Muscle layer of colon (tissue), 2 donors: ENCODE results near the gene GABARAPL1.
"Not testable (repeated sequence)": the region's sequence is repeated elsewhere in the genome, so short reads cannot be mapped to it uniquely, and the experiment has no call there.

Experiments used
- H3K27ac ChIP-seq: one replicate; pipeline ENCODE4 v1.7.0; 2013; ENCODE audit warnings: low read depth, mild to moderate bottlenecking, low read length, moderate library complexity
- H3K27me3 ChIP-seq, 2 donors: one replicate each; pipeline ENCODE4 v1.7.0; 2013; ENCODE audit warnings: low read length in 2 of 2, mild to moderate bottlenecking in 2 of 2; ENCODE audit not compliant: insufficient read depth in 2 of 2, control insufficient read depth in 1 of 2
- H3K36me3 ChIP-seq: one replicate; pipeline ENCODE4 v1.7.0; 2013; ENCODE audit warnings: mild to moderate bottlenecking, low read length; ENCODE audit not compliant: insufficient read depth
- H3K4me1 ChIP-seq: one replicate; pipeline ENCODE4 v1.7.0; 2013; ENCODE audit warnings: mild to moderate bottlenecking, low read length; ENCODE audit not compliant: insufficient read depth
- H3K4me3 ChIP-seq, 2 donors: one replicate each; pipeline ENCODE4 v1.7.0; 2013; ENCODE audit warnings: low read length in 2 of 2, low read depth in 1 of 2, mild to moderate bottlenecking in 1 of 2, moderate library complexity in 1 of 2
- H3K9ac ChIP-seq: one replicate; pipeline ENCODE4 v1.7.0; 2013; ENCODE audit warnings: low read length
- H3K9me3 ChIP-seq: one replicate; pipeline ENCODE4 v1.7.0; 2013; ENCODE audit warnings: mild to moderate bottlenecking, low read length
- donor health status: abdominal sarcoma.
- donor health status: Adenocarcinoma of cecum.

Gene GABARAPL1

GRCh38 chr12:10218021-10218420, 5.3 kb downstream of the GABARAPL1 start:
- peaks cover 46% of the 10 kb centered on the region for H3K36me3 ChIP-seq
- H3K9me3 ChIP-seq, result no peaks in the 10 kb centered on the region
- H3K4me1 ChIP-seq, result peaks cover 15% of the 10 kb centered on the region
- no peak overlapping the region for H3K27ac ChIP-seq
- H3K4me3 ChIP-seq, result no peak overlapping the region
- no peaks in the 10 kb centered on the region for H3K27me3 ChIP-seq
- no peak overlapping the region for H3K9ac ChIP-seq

GRCh38 chr12:10220398-10221077, 7.9 kb downstream of the GABARAPL1 start:
- H3K27me3 ChIP-seq, result no peaks in the 10 kb centered on the region
- H3K27ac ChIP-seq, result no peak overlapping the region
- peaks cover 56% of the 10 kb centered on the region for H3K36me3 ChIP-seq
- H3K9ac ChIP-seq, result no peak overlapping the region
- peaks cover 7% of the 10 kb centered on the region for H3K4me1 ChIP-seq
- no peaks in the 10 kb centered on the region for H3K9me3 ChIP-seq
- no peak overlapping the region for H3K4me3 ChIP-seq

GRCh38 chr12:10221846-10222245, 9.2 kb downstream of the GABARAPL1 start:
- Histone ChIP-seq H3K27ac (no peak overlapping the region), H3K4me1 (peaks cover 6% of the 10 kb centered on the region), H3K4me3 (no peak overlapping the region)

GRCh38 chr12:10223208-10223607, 10.5 kb downstream of the GABARAPL1 start:
- H3K4me3 ChIP-seq, result no peak overlapping the region
- peaks cover 6% of the 10 kb centered on the region for H3K4me1 ChIP-seq
- H3K9ac ChIP-seq, result no peak overlapping the region
- H3K27ac ChIP-seq, result no peak overlapping the region
- no peaks in the 10 kb centered on the region for H3K9me3 ChIP-seq
- H3K27me3 ChIP-seq, result no peaks in the 10 kb centered on the region
- H3K36me3 ChIP-seq, result peaks cover 47% of the 10 kb centered on the region

More at GRCh38 chr12:10221846-10222245, 9.2 kb downstream of the GABARAPL1 start:
- no peak overlapping the region for H3K9ac ChIP-seq
- no peaks in the 10 kb centered on the region for H3K27me3 ChIP-seq
- peaks cover 56% of the 10 kb centered on the region for H3K36me3 ChIP-seq
- no peaks in the 10 kb centered on the region for H3K9me3 ChIP-seq

- H3K27ac ChIP-seq, H3K27me3 ChIP-seq, H3K9ac ChIP-seq, H3K4me1 ChIP-seq, H3K9me3 ChIP-seq, H3K4me3 ChIP-seq: not testable (repeated sequence)
- peaks cover 36% of the 10 kb centered on the region for H3K36me3 ChIP-seq
These were observed 12.7 kb downstream of the GABARAPL1 start for GRCh38 chr12:10225426-10225825.

- no peak overlapping the region for H3K4me3 ChIP-seq
These were observed 13.4 kb downstream of the GABARAPL1 start for GRCh38 chr12:10226086-10226485.

GRCh38 chr12:10226731-10227130, 14.1 kb downstream of the GABARAPL1 start:
- peaks cover 23% of the 10 kb centered on the region for H3K36me3 ChIP-seq
- H3K27ac ChIP-seq, result no peak overlapping the region

More at GRCh38 chr12:10226086-10226485, 13.4 kb downstream of the GABARAPL1 start:
- no peak overlapping the region for H3K9ac ChIP-seq
- peaks cover 29% of the 10 kb centered on the region for H3K36me3 ChIP-seq
- H3K4me1 ChIP-seq, result no peaks in the 10 kb centered on the region
- no peaks in the 10 kb centered on the region for H3K9me3 ChIP-seq
- no peaks in the 10 kb centered on the region for H3K27me3 ChIP-seq
- no peak overlapping the region for H3K27ac ChIP-seq

GRCh38 chr12:10227648-10228047, 15.0 kb downstream of the GABARAPL1 start:
- Histone ChIP-seq H3K27me3 (no peaks in the 10 kb centered on the region), H3K4me1 (no peaks in the 10 kb centered on the region), H3K9ac (no peak overlapping the region), H3K27ac (no peak overlapping the region), H3K9me3 (no peaks in the 10 kb centered on the region), H3K36me3 (peaks cover 14% of the 10 kb centered on the region), H3K4me3 (no peak overlapping the region)

More at GRCh38 chr12:10226731-10227130, 14.1 kb downstream of the GABARAPL1 start:
- no peak overlapping the region for H3K9ac ChIP-seq
- no peak overlapping the region for H3K4me3 ChIP-seq
- H3K9me3 ChIP-seq, result no peaks in the 10 kb centered on the region
- H3K4me1 ChIP-seq, result no peaks in the 10 kb centered on the region
- H3K27me3 ChIP-seq, result no peaks in the 10 kb centered on the region

- Histone ChIP-seq H3K27me3 (no peaks in the 10 kb centered on the region), H3K9me3 (no peaks in the 10 kb centered on the region), H3K9ac (no peak overlapping the region), H3K4me1 (no peaks in the 10 kb centered on the region), H3K27ac (no peak overlapping the region), H3K4me3 (no peak overlapping the region), H3K36me3 (no peaks in the 10 kb centered on the region)
These were observed 21.9 kb downstream of the GABARAPL1 start for GRCh38 chr12:10234562-10234961.

- Histone ChIP-seq H3K27ac (no peak overlapping the region), H3K4me3 (no peak overlapping the region), H3K9ac (no peak overlapping the region), H3K27me3 (no peaks in the 10 kb centered on the region), H3K4me1 (no peaks in the 10 kb centered on the region), H3K9me3 (no peaks in the 10 kb centered on the region), H3K36me3 (no peaks in the 10 kb centered on the region)
These were observed 23.3 kb downstream of the GABARAPL1 start for GRCh38 chr12:10235761-10236631.

- no peak overlapping the region for H3K9ac ChIP-seq
- H3K4me3 ChIP-seq, result no peak overlapping the region
- no peaks in the 10 kb centered on the region for H3K9me3 ChIP-seq
- H3K27me3 ChIP-seq, result no peaks in the 10 kb centered on the region
- H3K4me1 ChIP-seq, result no peaks in the 10 kb centered on the region
- no peak overlapping the region for H3K27ac ChIP-seq
- no peaks in the 10 kb centered on the region for H3K36me3 ChIP-seq
These were observed 24.0 kb downstream of the GABARAPL1 start for GRCh38 chr12:10236720-10237119.
